Measurements from ENCODE around the gene GAPVD1. TPM values are rescaled to one million over a fixed set of nuclear protein-coding genes. Genes with fewer than 3 reads are reported as not detected.
A peak's percentile ranks its signal among the peaks of the same experiment; 100 is the strongest.

Gene GAPVD1
- total RNA-seq, 1 experiment from 2014 or later = 39.5 TPM

GRCh38 chr9:125238127-125238914 lies 23.3 kb upstream of the GAPVD1 start:
- Histone ChIP-seq H3K18ac (ENCODE audit: insufficient read length, low read depth, low read length) (no peak overlapping the region), H3K79me1 (ENCODE audit: insufficient read depth, low read depth, low read length, poor library complexity, severe bottlenecking) (peaks cover 4% of the 10 kb centered on the region), H2AFZ (ENCODE audit: low read length) (no peak overlapping the region), H3K56ac (ENCODE audit: insufficient read length, low read depth, low read length) (no peak overlapping the region), H2BK120ac (ENCODE audit: low read depth, low read length, poor library complexity, severe bottlenecking) (no peak overlapping the region), H3K4ac (ENCODE audit: low read depth, low read length) (no peak overlapping the region), H4K8ac (replicated peaks; ENCODE audit: insufficient read length, low read depth, low read length) (no peak overlapping the region), H3K4me2 (ENCODE audit: insufficient read depth, insufficient read length, low read length) (no peak overlapping the region), H4K5ac (ENCODE audit: insufficient read length, low read depth, low read length) (no peak overlapping the region), H4K91ac (ENCODE audit: insufficient read length, low read depth, low read length) (no peak overlapping the region), H2AK5ac (ENCODE audit: insufficient read length, low read length) (no peak overlapping the region), H3T11ph (ENCODE audit: low read length) (no peak overlapping the region), H3K23me2 (ENCODE audit: insufficient read length, low read depth, low read length, poor library complexity, severe bottlenecking) (no peaks in the 10 kb centered on the region), H3K14ac (ENCODE audit: insufficient read depth, low read length) (no peak overlapping the region), H3K9ac (ENCODE audit: extremely low read depth, insufficient read length, low read length) (no peak overlapping the region), H2BK5ac (ENCODE audit: insufficient read length, low read length) (no peak overlapping the region), H3K9me3 (ENCODE audit: control insufficient read depth, low read depth, low read length) (no peaks in the 10 kb centered on the region), H3K27ac (ENCODE audit: insufficient read length, low read depth, low read length) (no peak overlapping the region), H3K4me1 (ENCODE audit: insufficient read depth, low read length) (no peaks in the 10 kb centered on the region), H4K20me1 (ENCODE audit: control insufficient read depth, insufficient read depth, insufficient read length) (peaks cover 2% of the 10 kb centered on the region), H3K79me2 (ENCODE audit: insufficient read depth, low read length) (peaks cover 11% of the 10 kb centered on the region; the same call in 1 of the 2 replicates), H2BK15ac (ENCODE audit: low read depth, low read length) (no peak overlapping the region), H2BK12ac (ENCODE audit: insufficient read length, low read depth, low read length) (no peak overlapping the region), H2BK20ac (ENCODE audit: low read depth, low read length, poor library complexity, severe bottlenecking) (no peak overlapping the region), H3K23ac (ENCODE audit: insufficient read length, low read depth, low read length) (no peak overlapping the region), H3K27me3 (ENCODE audit: insufficient read depth, low read length) (no peaks in the 10 kb centered on the region)
- H3K4me1 Mint-ChIP-seq = peaks cover 24 to 28% of the 10 kb centered on the region in 2 experiments
- H3K36me3 Mint-ChIP-seq (ENCODE audit: insufficient read depth in 1 of 3, low read depth in 3 of 3) = peaks cover 46 to 69% (median 62%) of the 10 kb centered on the region in 3 experiments
- peak overlapping the region in 1 of 3 experiments; percentile 21; a peak in 1 of 7 replicates for H3K27ac Mint-ChIP-seq
- no peaks in the 10 kb centered on the region; the same call in 1 of the 2 replicates for H3K27me3 Mint-ChIP-seq (ENCODE audit: low read depth)
- WGBS (ENCODE audit: extremely low coverage, insufficient read length, low lambda C conversion rate) = no CpG with 5 or more reads among the region's 7 CpGs
- DNase-seq = no peak
- TF ChIP-seq CTCF (conservative IDR thresholded peaks at IDR 0.05) = no peak
- H3K9me3 Mint-ChIP-seq = peaks cover 0 to 4% of the 10 kb centered on the region in 2 experiments; a peak in 1 of 5 replicates
- peak overlapping the region; percentile 97 to 98 for H3K4me3 Mint-ChIP-seq

All from H9 (cell line).